Activated CD4-positive, alpha-beta memory T cell treated with anti-CD3 and anti-CD28 coated beads, Interleukin-2, amount 10 ng/mL, durations not matched to agents 7 days and 5 days (primary cell): ENCODE measurements around the gene PKIG. TPM values are rescaled to one million over a fixed set of nuclear protein-coding genes. Genes with fewer than 3 reads are reported as not detected.
A peak's percentile ranks its signal among the peaks of the same experiment; 100 is the strongest.

Source experiments
- CTCF ChIA-PET: fragments of 350-600 bp; sonication (Branson Sonifier 250); formaldehyde crosslinking; loops from one replicate; lab custom pipeline; 2021; ENCODE audit warnings: antibody characterized with exemption, inconsistent platforms; lab: Charles Lee
- POLR2A ChIA-PET: fragments of 350-600 bp; sonication (Branson Sonifier 250); formaldehyde crosslinking; loops from one replicate; lab custom pipeline; 2021; ENCODE audit warnings: antibody characterized with exemption; lab: Charles Lee
- DNase-seq: peaks from one replicate; pipeline ENCODE4 v3.0.0-alpha.2; 2020
- H3K27ac Mint-ChIP-seq: one replicate; pipeline ENCODE4 v1.8.0; 2021; ENCODE audit warnings: mild to moderate bottlenecking, mixed read lengths
- H3K27me3 Mint-ChIP-seq: one replicate; pipeline ENCODE4 v1.8.0; 2021; ENCODE audit warnings: mixed read lengths
- H3K36me3 Mint-ChIP-seq: one replicate; pipeline ENCODE4 v1.8.0; 2021; ENCODE audit warnings: low read depth, mixed read lengths
- H3K4me1 Mint-ChIP-seq: one replicate; pipeline ENCODE4 v1.8.0; 2021; ENCODE audit warnings: mixed read lengths
- H3K4me3 Mint-ChIP-seq: one replicate; pipeline ENCODE4 v1.8.0; 2021; ENCODE audit warnings: mild to moderate bottlenecking, mixed read lengths
- H3K9me3 Mint-ChIP-seq: one replicate; pipeline ENCODE4 v1.8.0; 2021; ENCODE audit warnings: mixed read lengths
- total RNA-seq, 2 experiments: library from RNA; stranded (reverse); gene quantifications; one replicate each; pipeline ENCODE4 v1.2.3, GENCODE V29; 2021

The PKIG gene
- total RNA-seq, 2 experiments from 2014 or later, result 1.1 to 1.6 TPM

- ChIA-PET CTCF (interaction anchor here (1.3 kb wide), 1 partner anchor 54 kb away, joined by 4 read pairs; no protein-coding TSS in a partner anchor), POLR2A (interaction anchor here (1.1 kb wide), 1 partner anchor 21 kb away, joined by 4 read pairs; no protein-coding TSS in a partner anchor)
- Mint-ChIP-seq H3K27me3 (no peaks in the 10 kb centered on the region), H3K4me1 (no peaks in the 10 kb centered on the region), H3K36me3 (peaks cover 48% of the 10 kb centered on the region), H3K27ac (no peak overlapping the region), H3K9me3 (no peaks in the 10 kb centered on the region), H3K4me3 (no peak overlapping the region)
- no peak for DNase-seq
Observed at GRCh38 chr20:44629542-44629941, 47.2 kb downstream of the PKIG start.

- Mint-ChIP-seq H3K4me1 (no peaks in the 10 kb centered on the region), H3K27me3 (no peaks in the 10 kb centered on the region), H3K9me3 (no peaks in the 10 kb centered on the region), H3K4me3 (no peak overlapping the region), H3K27ac (no peak overlapping the region), H3K36me3 (peaks cover 48% of the 10 kb centered on the region)
- CTCF ChIA-PET, result interaction anchor here (1.3 kb wide), 2 partner anchors 21 to 54 kb away, joined by 3 to 4 read pairs; partner anchors contain the start of gene ADA
- POLR2A ChIA-PET, result interaction anchor here (1.1 kb wide), 1 partner anchor 21 kb away, joined by 4 read pairs; no protein-coding TSS in a partner anchor
- no peak for DNase-seq
Observed at GRCh38 chr20:44630297-44630696, 47.9 kb downstream of the PKIG start.

- no peaks in the 10 kb centered on the region for H3K4me1 Mint-ChIP-seq
- H3K4me3 Mint-ChIP-seq, result no peak overlapping the region
- no peaks in the 10 kb centered on the region for H3K9me3 Mint-ChIP-seq
- no peak overlapping the region for H3K27ac Mint-ChIP-seq
- H3K27me3 Mint-ChIP-seq, result no peaks in the 10 kb centered on the region
- H3K36me3 Mint-ChIP-seq, result peaks cover 52% of the 10 kb centered on the region
- no peak for DNase-seq
- CTCF ChIA-PET, result no interaction called here
- POLR2A ChIA-PET, result no interaction called here
Observed at GRCh38 chr20:44632103-44632752, 49.8 kb downstream of the PKIG start.

GRCh38 chr20:44633187-44633810 is 50.9 kb downstream of the PKIG start:
- Mint-ChIP-seq H3K27ac (no peak overlapping the region), H3K9me3 (no peaks in the 10 kb centered on the region), H3K36me3 (peaks cover 55% of the 10 kb centered on the region), H3K4me3 (no peak overlapping the region), H3K27me3 (no peaks in the 10 kb centered on the region), H3K4me1 (no peaks in the 10 kb centered on the region)
- ChIA-PET POLR2A (interaction anchor here (1.0 to 2.6 kb wide), 3 partner anchors 8 to 12 kb away, joined by 3 to 12 read pairs (median 6); no protein-coding TSS in a partner anchor), CTCF (no interaction called here)
- no peak for DNase-seq

GRCh38 chr20:44633872-44634600 is 51.7 kb downstream of the PKIG start:
- Mint-ChIP-seq H3K27ac (no peak overlapping the region), H3K4me3 (no peak overlapping the region), H3K9me3 (peaks cover 4% of the 10 kb centered on the region), H3K36me3 (peaks cover 57% of the 10 kb centered on the region), H3K27me3 (no peaks in the 10 kb centered on the region), H3K4me1 (peaks cover 2% of the 10 kb centered on the region)
- POLR2A ChIA-PET, result interaction anchor here (1.0 to 2.6 kb wide), 3 partner anchors 8 to 12 kb away, joined by 3 to 12 read pairs (median 6); no protein-coding TSS in a partner anchor
- no peak for DNase-seq
- CTCF ChIA-PET, result interaction anchor here (1.1 kb wide), 1 partner anchor 50 kb away, joined by 3 read pairs; no protein-coding TSS in a partner anchor

GRCh38 chr20:44635877-44636276 is 53.5 kb downstream of the PKIG start:
- no peak for DNase-seq
- no peak overlapping the region for H3K27ac Mint-ChIP-seq
- H3K4me3 Mint-ChIP-seq, result no peak overlapping the region
- ChIA-PET POLR2A (no interaction called here), CTCF (no interaction called here)
- peaks cover 5% of the 10 kb centered on the region for H3K9me3 Mint-ChIP-seq
- H3K36me3 Mint-ChIP-seq, result peaks cover 69% of the 10 kb centered on the region
- H3K27me3 Mint-ChIP-seq, result no peaks in the 10 kb centered on the region
- peaks cover 10% of the 10 kb centered on the region for H3K4me1 Mint-ChIP-seq

GRCh38 chr20:44637042-44637441 is 54.7 kb downstream of the PKIG start:
- POLR2A ChIA-PET, result no interaction called here
- H3K27ac Mint-ChIP-seq, result no peak overlapping the region
- no peak for DNase-seq
- peaks cover 22% of the 10 kb centered on the region for H3K4me1 Mint-ChIP-seq
- H3K9me3 Mint-ChIP-seq, result peaks cover 5% of the 10 kb centered on the region
- H3K4me3 Mint-ChIP-seq, result no peak overlapping the region
- H3K27me3 Mint-ChIP-seq, result no peaks in the 10 kb centered on the region
- CTCF ChIA-PET, result no interaction called here
- H3K36me3 Mint-ChIP-seq, result peaks cover 76% of the 10 kb centered on the region

GRCh38 chr20:44637522-44638372 is 55.4 kb downstream of the PKIG start:
- Mint-ChIP-seq H3K4me1 (peaks cover 29% of the 10 kb centered on the region), H3K4me3 (no peak overlapping the region), H3K27me3 (no peaks in the 10 kb centered on the region), H3K36me3 (peaks cover 78% of the 10 kb centered on the region), H3K27ac (no peak overlapping the region), H3K9me3 (peaks cover 5% of the 10 kb centered on the region)
- ChIA-PET POLR2A (no interaction called here), CTCF (no interaction called here)
- DNase-seq, result no peak

GRCh38 chr20:44640522-44640921 is 58.1 kb downstream of the PKIG start:
- peaks cover 5% of the 10 kb centered on the region for H3K9me3 Mint-ChIP-seq
- DNase-seq, result no peak
- ChIA-PET CTCF (interaction anchor here (0.7 to 1.6 kb wide), 2 partner anchors 11 to 43 kb away, joined by 4 to 5 read pairs; no protein-coding TSS in a partner anchor), POLR2A (interaction anchor here (1.5 kb wide), 1 partner anchor 9 kb away, joined by 3 read pairs; no protein-coding TSS in a partner anchor)
- H3K4me3 Mint-ChIP-seq, result no peak overlapping the region
- H3K4me1 Mint-ChIP-seq, result peaks cover 56% of the 10 kb centered on the region
- H3K27me3 Mint-ChIP-seq, result no peaks in the 10 kb centered on the region
- H3K27ac Mint-ChIP-seq, result peak overlapping the region; percentile 40
- peaks cover 54% of the 10 kb centered on the region for H3K36me3 Mint-ChIP-seq

- no peak overlapping the region for H3K4me3 Mint-ChIP-seq
- POLR2A ChIA-PET, result interaction anchor here (0.7 to 1.1 kb wide), 2 partner anchors 8 to 11 kb away, joined by 3 read pairs; no protein-coding TSS in a partner anchor
- peak overlapping the region; percentile 93 for H3K27ac Mint-ChIP-seq
- H3K4me1 Mint-ChIP-seq, result peaks cover 64% of the 10 kb centered on the region
- CTCF ChIA-PET, result no interaction called here
- H3K27me3 Mint-ChIP-seq, result no peaks in the 10 kb centered on the region
- H3K36me3 Mint-ChIP-seq, result peaks cover 48% of the 10 kb centered on the region
- DNase-seq, result no peak
- H3K9me3 Mint-ChIP-seq, result peaks cover 5% of the 10 kb centered on the region
Observed at GRCh38 chr20:44641325-44641724, 58.9 kb downstream of the PKIG start.

GRCh38 chr20:44642203-44643153 is 60.1 kb downstream of the PKIG start:
- no peaks in the 10 kb centered on the region for H3K27me3 Mint-ChIP-seq
- H3K9me3 Mint-ChIP-seq, result peaks cover 5% of the 10 kb centered on the region
- POLR2A ChIA-PET, result interaction anchor here (0.8 to 2.4 kb wide), 11 partner anchors 8 to 332 kb away, joined by 3 to 15 read pairs (median 4); partner anchors contain the start of genes ADA, FITM2 and SERINC3
- peaks cover 76% of the 10 kb centered on the region for H3K4me1 Mint-ChIP-seq
- peak; percentile 45 for DNase-seq
- peaks cover 43% of the 10 kb centered on the region for H3K36me3 Mint-ChIP-seq
- H3K27ac Mint-ChIP-seq, result peak overlapping the region; percentile 93
- CTCF ChIA-PET, result interaction anchor here (0.8 to 5.7 kb wide), 3 partner anchors 8 to 41 kb away, joined by 4 to 26 read pairs (median 6); no protein-coding TSS in a partner anchor
- peak overlapping the region; percentile 37 for H3K4me3 Mint-ChIP-seq
